OCI-LY3 (cell line): ENCODE results near the gene SCN1B.

Source experiments
- CTCF ChIP-seq: fragments of 200-600, 300-600 bp; sonication (generic); IDR thresholded peaks from 2 replicates; pipeline ENCODE4 v1.5.1; 2014; ENCODE audit warnings: antibody characterized with exemption, low read length, low read depth
- EZH2phosphoT487 ChIP-seq: fragments of 200-600 bp; shearing (Covaris generic); IDR thresholded peaks from 2 replicates; pipeline ENCODE4 v1.6.1; 2018; ENCODE audit warnings: antibody characterized with exemption, mixed run types, low read depth

- TF ChIP-seq CTCF (no peak), EZH2phosphoT487 (no peak)
These were observed 39.6 kb upstream of the SCN1B start for GRCh38 chr19:34990578-34991192.
